ENCODE data around the gene NACA.

The NACA gene

DNA sequence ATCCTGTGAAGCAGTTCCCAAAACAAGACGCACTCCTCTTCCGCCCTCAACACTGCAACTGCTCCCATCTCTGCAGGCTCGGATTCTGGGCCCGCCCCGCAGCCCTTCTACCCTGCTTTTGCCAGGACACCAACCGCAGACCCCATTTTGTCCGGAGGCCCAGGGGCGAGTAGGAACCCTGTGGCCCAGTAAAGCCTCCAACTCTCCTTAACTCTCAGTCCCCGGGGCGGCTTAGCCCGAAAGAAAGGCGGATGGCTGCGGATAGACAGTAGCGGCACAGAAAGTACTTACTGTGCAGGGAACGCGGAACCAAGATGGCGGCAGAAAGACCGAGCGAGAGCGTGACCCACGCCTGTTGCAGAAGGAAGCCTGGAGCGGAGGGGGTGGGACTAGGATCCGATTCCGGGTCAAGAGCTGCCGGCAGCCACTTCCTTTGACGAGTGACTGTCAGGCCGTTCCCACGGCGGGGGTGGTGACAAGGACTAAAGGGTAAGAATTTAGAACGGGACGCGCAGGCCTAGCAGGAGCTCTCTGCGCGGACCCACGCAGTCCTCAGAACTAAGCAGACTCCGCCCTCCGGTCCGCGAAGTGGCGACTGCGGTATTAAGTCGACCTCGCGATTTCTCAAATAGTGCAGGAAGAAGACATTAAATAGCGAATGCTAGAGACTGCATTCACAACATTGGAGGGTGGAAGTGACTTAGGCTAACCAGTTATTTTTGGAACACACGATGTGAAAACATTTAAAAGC, at the start of gene NACA:
Gene NACA (minus strand): TSS at position 328 of the 751 bp plus-strand sequence. CDS start 778 bp downstream, outside the sequence.
- Histone ChIP-seq H3K4me3 (peak within 1 kb of the TSS; percentile 87), H3K27ac (peak within 1 kb of the TSS; percentile 94), H3K9ac (ENCODE audit: insufficient read length) (peak within 1 kb of the TSS; percentile 100), H3K36me3 (ENCODE audit: insufficient read depth, low read length) (peaks cover 54% of the 10 kb centered on the region), H3K9me3 (ENCODE audit: low read depth, low read length) (no peaks in the 10 kb centered on the region)
- DNase-seq (ENCODE audit: low read depth, low spot score): peak; percentile 83
- TF ChIP-seq POLR2AphosphoS5 (IDR thresholded peaks at IDR 0.05; ENCODE audit: borderline replicate concordance, low read depth, low read length) (peak; percentile 99), EZH2 (IDR thresholded peaks at IDR 0.05) (no peak), FOXP2 (optimal IDR thresholded peaks at IDR 0.05; ENCODE audit: control extremely low read depth, extremely low read length, insufficient read depth) (peak; percentile 78)

DNA sequence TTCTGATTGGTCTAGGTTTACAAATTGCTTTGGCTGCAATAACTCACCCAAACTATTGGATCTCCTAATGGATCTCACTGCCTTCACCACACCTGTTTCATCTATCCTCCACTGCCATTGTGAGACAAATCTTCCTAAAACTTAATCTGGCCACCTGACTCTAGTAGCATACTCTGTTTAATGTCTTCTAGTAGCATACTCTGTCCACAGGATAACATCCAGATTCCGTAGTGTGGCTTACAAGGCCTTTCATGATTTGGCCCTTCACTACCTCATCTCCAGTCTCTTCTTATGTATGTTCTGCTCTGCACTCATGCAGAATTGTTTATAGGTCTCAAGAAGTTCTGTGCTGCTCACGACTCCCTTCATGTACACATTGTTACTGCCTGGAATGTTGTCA, 48.0 kb upstream of the NACA start:
- no peak overlapping the region for H3K27ac ChIP-seq
- no peaks in the 10 kb centered on the region for H3K9me3 ChIP-seq (ENCODE audit: low read depth, low read length)
- no peak overlapping the region for H3K4me3 ChIP-seq
- H3K9ac ChIP-seq (ENCODE audit: insufficient read length): no peak overlapping the region
- DNase-seq (ENCODE audit: low read depth, low spot score): no peak
- no peak for TF ChIP-seq POLR2AphosphoS5 (IDR thresholded peaks at IDR 0.05; ENCODE audit: borderline replicate concordance, low read depth, low read length)
- TF ChIP-seq EZH2 (IDR thresholded peaks at IDR 0.05): no peak
- TF ChIP-seq FOXP2 (optimal IDR thresholded peaks at IDR 0.05; ENCODE audit: control extremely low read depth, extremely low read length, insufficient read depth): no peak
- H3K36me3 ChIP-seq (ENCODE audit: insufficient read depth, low read length): no peaks in the 10 kb centered on the region

DNA sequence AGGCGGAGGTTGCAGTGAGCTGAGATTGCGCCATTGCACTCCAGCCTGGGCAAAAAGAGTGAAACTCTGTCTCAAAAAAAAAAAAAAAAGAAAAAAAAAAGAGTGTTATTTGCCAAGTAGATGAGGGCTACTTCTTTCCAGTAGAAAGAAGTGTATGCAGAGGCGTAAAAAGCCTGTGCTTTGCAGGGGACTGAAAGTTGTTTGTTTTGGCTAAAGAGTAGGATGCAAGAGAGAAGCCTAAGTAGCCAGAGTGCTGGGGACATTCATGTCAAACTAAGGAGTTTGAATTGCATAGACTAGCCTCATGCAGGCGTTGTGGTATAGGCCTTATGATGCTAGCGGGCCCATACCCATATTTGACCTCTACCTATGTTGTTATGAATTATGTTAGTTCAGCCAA, 47.5 kb upstream of the NACA start:
- no peak for DNase-seq (ENCODE audit: low read depth, low spot score)
- Histone ChIP-seq H3K9me3 (ENCODE audit: low read depth, low read length) (no peaks in the 10 kb centered on the region), H3K27ac (no peak overlapping the region), H3K4me3 (no peak overlapping the region), H3K9ac (ENCODE audit: insufficient read length) (no peak overlapping the region), H3K36me3 (ENCODE audit: insufficient read depth, low read length) (no peaks in the 10 kb centered on the region)
- TF ChIP-seq FOXP2 (optimal IDR thresholded peaks at IDR 0.05; ENCODE audit: control extremely low read depth, extremely low read length, insufficient read depth): no peak
- no peak for TF ChIP-seq EZH2 (IDR thresholded peaks at IDR 0.05)
- no peak for TF ChIP-seq POLR2AphosphoS5 (IDR thresholded peaks at IDR 0.05; ENCODE audit: borderline replicate concordance, low read depth, low read length)

DNA sequence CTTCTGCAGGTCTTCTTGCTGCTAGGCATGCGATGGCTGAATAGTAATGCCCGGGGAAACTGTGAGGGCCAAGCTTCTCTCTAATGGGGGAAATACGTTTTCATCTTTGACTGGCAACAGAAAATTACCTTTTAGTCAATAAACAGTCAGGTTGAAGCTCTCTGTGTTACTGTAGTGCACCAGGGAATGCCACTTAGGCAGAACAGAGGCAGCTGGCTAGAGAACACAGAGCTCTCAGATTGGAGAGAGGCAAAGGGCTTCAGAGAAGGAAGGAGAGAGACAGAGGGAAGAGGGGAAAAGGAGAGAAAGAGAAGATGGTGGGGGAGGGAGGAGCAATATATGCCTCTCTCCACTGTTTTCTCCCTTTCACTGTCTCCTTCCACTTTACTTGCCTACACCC, 44.8 kb upstream of the NACA start:
- no peak for DNase-seq (ENCODE audit: low read depth, low spot score)
- Histone ChIP-seq H3K9ac (ENCODE audit: insufficient read length) (no peak overlapping the region), H3K4me3 (no peak overlapping the region), H3K36me3 (ENCODE audit: insufficient read depth, low read length) (no peaks in the 10 kb centered on the region), H3K27ac (no peak overlapping the region), H3K9me3 (ENCODE audit: low read depth, low read length) (no peaks in the 10 kb centered on the region)
- no peak for TF ChIP-seq POLR2AphosphoS5 (IDR thresholded peaks at IDR 0.05; ENCODE audit: borderline replicate concordance, low read depth, low read length)
- TF ChIP-seq FOXP2 (optimal IDR thresholded peaks at IDR 0.05; ENCODE audit: control extremely low read depth, extremely low read length, insufficient read depth): no peak

DNA sequence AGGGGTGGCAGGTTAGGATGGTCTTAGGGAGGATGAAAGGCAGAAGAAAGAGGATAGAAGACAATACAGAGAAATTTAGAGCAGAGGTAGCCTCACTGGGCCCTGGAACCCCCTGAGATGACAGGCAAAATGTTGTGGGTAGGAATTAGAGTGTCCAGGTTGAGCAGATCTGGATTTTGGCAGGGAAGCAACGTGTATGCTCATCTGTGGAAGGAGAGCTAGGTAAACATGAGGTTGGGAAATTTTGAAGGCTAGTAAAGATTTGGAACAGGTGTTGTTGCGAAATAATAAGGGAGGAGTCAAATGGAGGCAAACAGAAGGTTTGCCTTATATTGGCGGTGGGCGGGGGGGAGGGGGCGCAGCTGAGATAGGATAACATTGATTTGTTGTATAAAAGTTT, 43.3 kb upstream of the NACA start:
- 0 out of 2 replicates have a peak overlapping the region, but pooled peaks have one; percentile 46 for H3K27ac ChIP-seq
- no peaks in the 10 kb centered on the region for H3K9me3 ChIP-seq (ENCODE audit: low read depth, low read length)
- H3K9ac ChIP-seq (ENCODE audit: insufficient read length): no peak overlapping the region
- H3K4me3 ChIP-seq: no peak overlapping the region
- no peak for DNase-seq (ENCODE audit: low read depth, low spot score)
- H3K36me3 ChIP-seq (ENCODE audit: insufficient read depth, low read length): no peaks in the 10 kb centered on the region
- TF ChIP-seq EZH2 (IDR thresholded peaks at IDR 0.05) (no peak), POLR2AphosphoS5 (IDR thresholded peaks at IDR 0.05; ENCODE audit: borderline replicate concordance, low read depth, low read length) (no peak), FOXP2 (optimal IDR thresholded peaks at IDR 0.05; ENCODE audit: control extremely low read depth, extremely low read length, insufficient read depth) (no peak)

DNA sequence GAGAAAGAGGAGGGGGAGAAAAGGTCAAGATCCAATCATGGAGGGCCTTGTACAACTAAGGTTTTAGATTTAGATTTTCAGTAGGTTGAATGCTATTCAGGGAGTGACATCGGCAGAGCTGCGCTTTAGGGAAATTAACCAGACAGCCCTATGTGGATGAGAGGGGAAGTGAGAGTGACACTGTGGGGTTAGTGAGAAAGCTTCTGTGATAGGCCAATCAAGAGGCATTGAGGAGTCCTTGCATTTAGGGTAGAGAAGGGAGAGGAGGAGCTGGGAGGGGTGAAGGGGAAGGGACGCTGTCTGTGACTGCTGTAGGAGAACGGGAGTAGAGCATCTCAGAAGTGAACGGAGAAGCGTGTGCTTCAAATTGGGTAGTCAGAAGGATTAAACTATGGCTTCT, 41.4 kb upstream of the NACA start:
- no peak overlapping the region for H3K27ac ChIP-seq
- no peak for DNase-seq (ENCODE audit: low read depth, low spot score)
- no peak overlapping the region for H3K4me3 ChIP-seq
- no peaks in the 10 kb centered on the region for H3K9me3 ChIP-seq (ENCODE audit: low read depth, low read length)
- no peak for TF ChIP-seq FOXP2 (optimal IDR thresholded peaks at IDR 0.05; ENCODE audit: control extremely low read depth, extremely low read length, insufficient read depth)
- TF ChIP-seq POLR2AphosphoS5 (IDR thresholded peaks at IDR 0.05; ENCODE audit: borderline replicate concordance, low read depth, low read length): no peak
- TF ChIP-seq EZH2 (IDR thresholded peaks at IDR 0.05): no peak
- H3K9ac ChIP-seq (ENCODE audit: insufficient read length): no peak overlapping the region
- no peaks in the 10 kb centered on the region for H3K36me3 ChIP-seq (ENCODE audit: insufficient read depth, low read length)

DNA sequence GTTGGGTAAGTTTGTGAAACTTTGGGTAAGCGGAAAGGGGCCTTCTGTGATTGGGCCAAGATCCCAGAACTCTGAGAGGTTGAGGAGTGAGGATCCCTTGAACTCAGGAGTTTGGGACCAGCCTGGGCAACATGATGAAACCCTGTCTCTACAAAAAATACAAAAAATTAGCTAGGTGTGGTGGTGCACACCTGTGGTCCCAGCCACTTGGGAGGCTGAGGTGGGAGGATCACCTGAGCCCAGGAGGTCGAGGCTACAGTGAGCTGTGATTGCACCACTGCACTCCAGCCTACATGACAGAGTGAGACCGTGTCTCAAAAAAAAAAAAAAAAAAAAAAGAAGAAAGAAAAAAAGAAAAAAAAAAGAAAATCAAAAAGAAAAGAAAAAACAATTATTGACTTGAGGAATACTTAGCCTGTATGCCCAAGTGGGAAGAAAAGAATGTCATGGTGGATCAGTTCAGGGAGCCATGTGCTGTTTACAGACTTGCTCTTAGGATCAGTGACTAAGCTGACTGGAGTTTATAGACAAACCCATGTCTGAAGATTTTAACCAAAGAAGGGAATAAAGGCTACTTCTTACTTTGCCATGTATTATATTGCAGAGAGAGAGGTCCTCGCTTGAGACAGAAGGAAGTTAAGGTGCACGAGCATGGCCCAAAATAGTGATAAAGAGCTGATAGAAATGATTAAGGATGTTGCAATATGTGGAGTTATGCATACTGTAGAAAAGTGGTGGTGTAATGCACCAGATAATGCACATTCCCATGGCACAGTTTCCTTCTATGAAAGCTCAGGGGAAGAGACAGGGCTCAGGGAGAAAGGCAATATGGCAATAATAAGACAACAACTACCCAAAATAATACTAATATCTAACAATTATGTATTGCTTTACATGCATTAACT, 38.9 kb upstream of the NACA start:
- no peaks in the 10 kb centered on the region for H3K36me3 ChIP-seq (ENCODE audit: insufficient read depth, low read length)
- no peak overlapping the region for H3K4me3 ChIP-seq
- H3K9me3 ChIP-seq (ENCODE audit: low read depth, low read length): no peaks in the 10 kb centered on the region
- DNase-seq (ENCODE audit: low read depth, low spot score): no peak
- H3K27ac ChIP-seq: no peak overlapping the region
- no peak for TF ChIP-seq POLR2AphosphoS5 (IDR thresholded peaks at IDR 0.05; ENCODE audit: borderline replicate concordance, low read depth, low read length)
- no peak for TF ChIP-seq FOXP2 (optimal IDR thresholded peaks at IDR 0.05; ENCODE audit: control extremely low read depth, extremely low read length, insufficient read depth)
- no peak for TF ChIP-seq EZH2 (IDR thresholded peaks at IDR 0.05)
- no peak overlapping the region for H3K9ac ChIP-seq (ENCODE audit: insufficient read length)

DNA sequence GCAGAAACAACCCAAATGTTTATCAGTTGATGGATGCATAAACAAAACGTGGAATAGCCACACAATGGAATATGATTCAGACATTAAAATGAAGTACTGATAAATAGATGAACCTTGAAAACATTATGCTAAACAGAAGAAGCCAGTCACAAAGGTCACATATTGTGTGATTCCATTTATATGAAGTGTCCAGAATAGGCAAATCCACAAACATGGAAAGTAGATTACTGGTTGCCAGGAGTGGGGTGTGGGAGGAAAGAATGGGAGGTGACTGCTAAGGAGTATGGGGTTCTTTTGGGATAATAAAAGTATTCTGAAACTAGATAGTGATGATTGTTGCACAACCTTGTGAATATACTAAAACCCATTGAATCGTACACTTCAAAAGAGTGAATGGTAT, 36.7 kb upstream of the NACA start:
- no peak for DNase-seq (ENCODE audit: low read depth, low spot score)
- H3K36me3 ChIP-seq (ENCODE audit: insufficient read depth, low read length): no peaks in the 10 kb centered on the region
- no peak overlapping the region for H3K4me3 ChIP-seq
- H3K9ac ChIP-seq (ENCODE audit: insufficient read length): no peak overlapping the region
- TF ChIP-seq POLR2AphosphoS5 (IDR thresholded peaks at IDR 0.05; ENCODE audit: borderline replicate concordance, low read depth, low read length) (no peak), EZH2 (IDR thresholded peaks at IDR 0.05) (no peak), FOXP2 (optimal IDR thresholded peaks at IDR 0.05; ENCODE audit: control extremely low read depth, extremely low read length, insufficient read depth) (no peak)
- H3K27ac ChIP-seq: no peak overlapping the region
- H3K9me3 ChIP-seq (ENCODE audit: low read depth, low read length): no peaks in the 10 kb centered on the region
